K562 (cell line): Measurements from ENCODE around the gene SLC37A4. TPM values are rescaled to one million over a fixed set of nuclear protein-coding genes. Genes with fewer than 3 reads are reported as not detected.

Experiments used
- AFF1 ChIP-seq, 2 experiments: fragments of 450-650 bp; IDR thresholded peaks; 2 replicates each; pipeline ENCODE4 v1.6.1; 2018; ENCODE audit warnings: mild to moderate bottlenecking in 2 of 2, low read depth in 1 of 2; ENCODE audit not compliant: partially characterized antibody in 2 of 2
- ARHGAP35 ChIP-seq: fragments of 450-650 bp; IDR thresholded peaks from 2 replicates; pipeline ENCODE4 v1.6.1; 2018; ENCODE audit not compliant: partially characterized antibody
- BHLHE40 ChIP-seq: IDR thresholded peaks from 2 replicates; pipeline ENCODE4 v1.6.1; 2011; ENCODE audit warnings: low read length, improper control_type of control experiment
- CBFA2T3 ChIP-seq: fragments of 450-650 bp; IDR thresholded peaks from 2 replicates; pipeline ENCODE4 v1.6.1; 2017
- ILK ChIP-seq: fragments of 450-650 bp; IDR thresholded peaks from 2 replicates; pipeline ENCODE4 v1.6.1; 2016; ENCODE audit warnings: missing genetic modification characterization, low read depth, mild to moderate bottlenecking, missing compliant biosample characterization, moderate library complexity, borderline replicate concordance
- MNT ChIP-seq, 2 experiments: fragments of 450-650 bp; conservative IDR thresholded peaks; 2 replicates each; pipeline ENCODE4 v1.6.1; 2017; ENCODE audit warnings: mild to moderate bottlenecking in 2 of 2, moderate library complexity in 2 of 2
- MXD1 ChIP-seq: fragments of 250-450 bp; sonication (Bioruptor Pico); IDR thresholded peaks from 2 replicates; pipeline ENCODE4 v1.8.0; 2021; ENCODE audit warnings: borderline replicate concordance, mild to moderate bottlenecking, moderate library complexity; ENCODE audit not compliant: poor library complexity, severe bottlenecking
- REST ChIP-seq, 2 experiments: fragments of 450-650 bp; formaldehyde crosslinking in 1 of 2; IDR thresholded peaks; 2 replicates each; pipeline versions ENCODE4 v1.4.0 to v1.6.1; 2014 to 2020; ENCODE audit warnings: mild to moderate bottlenecking in 2 of 2, borderline replicate concordance in 1 of 2, low read depth in 1 of 2
- RFX1 ChIP-seq: fragments of 450-650 bp; IDR thresholded peaks from 2 replicates; pipeline ENCODE4 v1.6.1; 2016; ENCODE audit warnings: mild to moderate bottlenecking, moderate library complexity
- SIN3A ChIP-seq, 2 experiments: fragments of 150-350 bp in 1 of 2; IDR thresholded peaks; 2 replicates each; pipeline ENCODE4 v1.6.1; 2011 to 2016; ENCODE audit warnings: borderline replicate concordance in 2 of 2, low read depth in 2 of 2, low read length in 2 of 2, mild to moderate bottlenecking in 2 of 2, moderate library complexity in 2 of 2; ENCODE audit not compliant: control insufficient read depth in 1 of 2
- polyA plus RNA-seq, 8 experiments: library from polyadenylated mRNA; depleted of rRNA in 4 of 8; stranded (reverse) in 5 of 8; unstranded in 3 of 8; fragments of >200 nt; fragmentation: Nextera tagmentation in 2 of 8; fragmentation: Illumina TruSeq in 1 of 8; extraction: Ambion mirVana in 2 of 8; extraction: Trizol in 1 of 8; gene quantifications; 2 replicates each; pipeline versions ENCODE4 v1.2.1 to v1.2.3, GENCODE V29; 2011 to 2014; ENCODE audit warnings: inconsistent platforms in 1 of 8, missing spikeins in 1 of 8
- total RNA-seq, 7 experiments: library from RNA; depleted of rRNA in 6 of 7; stranded (reverse); fragments of >200 nt in 6 of 7; fragmentation: Illumina TruSeq in 2 of 7; extraction: Trizol in 2 of 7; gene quantifications; 2 replicates each; pipeline versions ENCODE4 v1.2.1 to v1.2.3, GENCODE V29; 2011 to 2021; ENCODE audit warnings: low replicate concordance in 1 of 7

Gene SLC37A4
- total and polyA plus RNA-seq, 9 of the 15 experiments (the other 6 are each of a cell fraction or from before 2014, with no cell fraction given) = 24.7 to 73.9 (median 40.7) TPM

GRCh38 chr11:119067371-119068222 lies 36.9 kb upstream of the SLC37A4 start, which contains the start of gene VPS11 (continued):
- TF ChIP-seq CBFA2T3 (no peak), ILK (tag) (no peak), MXD1 (CRISPR knock-in tag) (peak; percentile 67), MNT (conservative IDR thresholded peaks at IDR 0.05) (peak; percentile 95 to 98), SIN3A (IDR thresholded peaks at IDR 0.05; ENCODE audit: borderline replicate concordance in 2 of 2, control insufficient read depth in 1 of 2, low read depth in 2 of 2, low read length in 2 of 2) (peak; percentile 79 to 98; a peak in 3 of 4 replicates), REST (IDR thresholded peaks at IDR 0.05; ENCODE audit: borderline replicate concordance) (peak; percentile 97), REST (CRISPR knock-in tag; IDR thresholded peaks at IDR 0.05; ENCODE audit: low read depth) (no peak), RFX1 (no peak), ARHGAP35 (no peak), AFF1 (IDR thresholded peaks at IDR 0.05; ENCODE audit: low read depth in 1 of 2, partially characterized antibody in 2 of 2) (peak; percentile 12 to 75), BHLHE40 (peak; percentile 92)
